Measurements from ENCODE around the gene CFAP97D2.

Gene CFAP97D2

GRCh38 chr13:114200399-114200911, 21.4 kb downstream of the CFAP97D2 start:
- no peak for DNase-seq

GRCh38 chr13:114202581-114202980, 23.5 kb downstream of the CFAP97D2 start:
- DNase-seq: no peak

- peak in 1 of 2 donors; percentile 6 for DNase-seq
These were observed 24.5 kb downstream of the CFAP97D2 start for GRCh38 chr13:114203536-114203935.

GRCh38 chr13:114204894-114205293, 25.8 kb downstream of the CFAP97D2 start:
- DNase-seq: no peak

- DNase-seq: no peak
These were observed 29.1 kb downstream of the CFAP97D2 start for GRCh38 chr13:114208134-114208533.

- no peak for DNase-seq
These were observed 32.5 kb downstream of the CFAP97D2 start for GRCh38 chr13:114211446-114212157.

- no peak for DNase-seq
These were observed 33.1 kb downstream of the CFAP97D2 start for GRCh38 chr13:114212158-114212495.

- DNase-seq: no peak
These were observed 34.9 kb downstream of the CFAP97D2 start for GRCh38 chr13:114213980-114214379.

GRCh38 chr13:114219392-114219791, 40.3 kb downstream of the CFAP97D2 start:
- no peak for DNase-seq

- peak; percentile 77 to 84 for DNase-seq
These were observed 43.5 kb downstream of the CFAP97D2 start for GRCh38 chr13:114222461-114222968.

GRCh38 chr13:114224201-114224600, 45.1 kb downstream of the CFAP97D2 start:
- DNase-seq: no peak

GRCh38 chr13:114225610-114226009, 46.6 kb downstream of the CFAP97D2 start:
- DNase-seq: no peak

- no peak for DNase-seq
These were observed 47.0 kb downstream of the CFAP97D2 start for GRCh38 chr13:114226088-114226487.

GRCh38 chr13:114226699-114227323, 47.8 kb downstream of the CFAP97D2 start:
- DNase-seq: peak; percentile 83 to 84

GRCh38 chr13:114227528-114227927, 48.5 kb downstream of the CFAP97D2 start:
- DNase-seq: no peak

GRCh38 chr13:114228176-114228575, 49.1 kb downstream of the CFAP97D2 start:
- no peak for DNase-seq

- peak; percentile 29 to 64 for DNase-seq
These were observed 50.4 kb downstream of the CFAP97D2 start for GRCh38 chr13:114229506-114229905.

GRCh38 chr13:114230117-114230516, 51.1 kb downstream of the CFAP97D2 start:
- DNase-seq: peak; percentile 14 to 20

GRCh38 chr13:114230575-114230974, 51.5 kb downstream of the CFAP97D2 start:
- DNase-seq: no peak

- no peak for DNase-seq
These were observed 52.8 kb downstream of the CFAP97D2 start for GRCh38 chr13:114231886-114232285.

- DNase-seq: no peak
These were observed 55.2 kb downstream of the CFAP97D2 start for GRCh38 chr13:114234266-114234644.

- peak; percentile 87 to 93 for DNase-seq
These were observed 55.8 kb downstream of the CFAP97D2 start, which contains the start of gene CDC16 for GRCh38 chr13:114234645-114235421. Gene CDC16 (plus strand): TSS chr13:114234897. CDS start chr13:114235085, 188 bp downstream.

GRCh38 chr13:114235697-114236096, 56.6 kb downstream of the CFAP97D2 start:
- no peak for DNase-seq
